Erythroblast (primary cell): ENCODE data around the gene SHD.

ENCODE experiments used
- DNase-seq, 2 experiments: peaks; one replicate each; lab custom pipeline; 2025; lab: John Stamatoyannopoulos, UW
- GATA1 ChIP-seq: IDR thresholded peaks from 2 replicates; pipeline ENCODE4 v1.6.1; 2011; ENCODE audit warnings: low read depth, mild to moderate bottlenecking, control low read depth, low read length, moderate library complexity
- POLR2A ChIP-seq: IDR thresholded peaks from 2 replicates; pipeline ENCODE4 v1.6.1; 2011; ENCODE audit warnings: mild to moderate bottlenecking, low read length

SHD gene

DNA sequence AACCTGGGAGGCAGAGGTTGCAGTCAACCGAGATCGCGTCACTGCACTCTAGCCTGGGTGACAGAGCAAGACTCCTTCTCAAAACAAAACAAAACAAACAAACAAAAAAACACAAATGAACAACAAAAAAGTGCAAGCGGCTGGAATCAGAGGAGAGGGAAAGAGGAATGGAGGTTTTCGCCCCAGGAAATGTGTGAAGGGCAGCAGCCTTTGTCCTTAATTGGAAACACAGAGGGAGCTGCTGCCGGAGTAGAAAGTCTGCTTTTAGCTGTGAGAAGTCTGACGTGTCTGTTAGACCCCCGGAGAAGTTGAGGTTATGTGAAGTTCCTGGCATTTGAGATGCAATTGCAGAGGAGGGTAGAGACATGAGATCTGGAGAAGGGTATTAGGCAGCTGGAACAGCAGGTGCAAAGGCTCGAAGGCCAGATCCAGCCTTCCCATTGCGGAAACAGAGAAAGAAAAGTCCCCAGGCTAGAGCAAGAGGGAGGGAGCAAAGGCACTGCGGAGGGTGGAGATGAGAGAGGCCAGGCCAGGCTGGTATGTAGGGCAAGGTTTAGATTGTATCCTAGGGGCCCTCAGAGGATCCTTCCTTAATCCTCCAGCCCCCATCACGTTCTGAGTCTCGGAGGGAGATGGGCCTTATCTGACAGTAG lies 22.6 kb downstream of the SHD start:
- DNase-seq = no peak
- TF ChIP-seq GATA1 (no peak), POLR2A (no peak)

GRCh38 chr19:4302243-4302640 lies 23.2 kb downstream of the SHD start, which contains the start of gene TMIGD2:
Gene TMIGD2, minus strand, starts transcription at chr19:4302389. Its CDS starts 4 bp downstream, at chr19:4302385.
- no peak for DNase-seq
- TF ChIP-seq POLR2A (no peak), GATA1 (no peak)

DNA sequence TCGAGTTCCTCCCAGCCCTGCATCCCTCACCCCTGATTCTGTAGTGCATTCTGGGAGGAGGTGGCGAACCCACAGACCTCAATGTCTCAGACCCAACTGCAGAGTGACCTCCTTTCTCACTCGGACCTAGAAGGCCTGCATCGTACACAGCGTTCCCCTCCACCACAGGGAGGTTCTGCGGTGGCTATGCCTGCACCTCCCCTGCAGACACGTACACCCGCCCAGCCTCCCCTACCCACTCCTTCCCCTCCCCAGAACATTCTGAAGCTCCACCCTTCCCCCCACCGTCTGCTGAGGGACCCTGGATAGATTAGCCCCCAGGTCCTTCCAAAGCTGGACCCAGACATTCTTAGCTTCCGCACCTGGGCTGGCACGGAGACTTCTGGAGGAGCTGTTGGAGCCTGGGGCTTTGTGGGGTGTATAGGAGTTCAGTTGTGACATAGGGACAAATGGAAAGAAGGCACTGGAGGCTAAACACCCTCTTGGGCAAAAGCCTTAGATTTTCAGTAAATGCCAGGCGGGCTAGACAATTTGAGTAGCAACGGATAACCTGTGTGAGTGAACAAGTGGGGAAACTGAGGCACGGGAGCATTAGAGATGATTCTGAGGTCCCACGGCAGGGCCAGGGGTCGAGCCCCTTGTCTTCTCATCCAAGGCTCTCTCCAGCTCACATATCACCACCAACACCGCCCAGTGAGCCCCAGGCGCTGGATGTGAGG lies 24.9 kb downstream of the SHD start:
- no peak for DNase-seq
- TF ChIP-seq GATA1 (no peak), POLR2A (no peak)

- TF ChIP-seq POLR2A (no peak), GATA1 (no peak)
- DNase-seq = peak; percentile 61 to 63
Observed at GRCh38 chr19:4304538-4305256, 25.6 kb downstream of the SHD start, which contains the start of gene FSD1. Gene FSD1, plus strand, starts transcription at chr19:4304598. Its CDS starts 149 bp downstream, at chr19:4304747.

DNA sequence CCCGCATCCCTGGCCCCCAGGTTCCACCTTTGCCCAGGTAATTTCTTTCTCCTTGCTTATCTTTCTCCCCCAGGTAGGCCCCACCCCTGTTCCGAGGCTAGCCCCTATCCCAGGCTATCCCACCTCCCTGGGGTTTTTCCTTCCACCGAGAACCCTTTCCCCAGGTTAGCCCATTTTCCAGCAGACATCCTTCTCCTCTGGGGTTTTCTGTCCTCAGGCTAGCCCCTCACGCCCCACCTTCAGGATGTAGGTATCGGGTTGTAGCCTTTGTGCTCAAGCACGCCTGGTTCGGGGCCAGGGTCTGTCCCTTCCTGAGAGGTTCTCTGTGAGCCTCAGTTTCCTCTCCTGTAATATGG lies 26.2 kb downstream of the SHD start:
- no peak for DNase-seq
- TF ChIP-seq POLR2A (no peak), GATA1 (no peak)

DNA sequence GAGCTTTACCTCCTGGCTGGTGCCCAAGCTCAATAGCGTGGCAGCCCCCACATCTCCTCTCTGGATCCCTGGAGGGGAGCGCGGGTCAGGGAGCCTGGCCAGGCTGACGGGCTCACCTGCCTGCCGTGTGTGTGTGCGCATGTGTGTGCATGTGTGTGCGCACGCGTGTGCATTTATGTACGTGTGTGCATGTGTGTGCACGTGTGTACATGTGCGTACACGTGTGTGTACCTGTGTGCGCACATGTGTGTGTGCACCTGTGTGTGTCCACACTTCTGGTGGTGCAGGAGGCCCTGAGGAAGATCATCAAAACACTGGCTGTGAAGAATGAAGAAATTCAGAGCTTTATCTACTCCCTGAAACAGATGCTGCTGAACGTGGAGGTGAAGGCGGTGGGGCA lies 26.6 kb downstream of the SHD start:
- TF ChIP-seq GATA1 = no peak
- no peak for TF ChIP-seq POLR2A
- DNase-seq = no peak

DNA sequence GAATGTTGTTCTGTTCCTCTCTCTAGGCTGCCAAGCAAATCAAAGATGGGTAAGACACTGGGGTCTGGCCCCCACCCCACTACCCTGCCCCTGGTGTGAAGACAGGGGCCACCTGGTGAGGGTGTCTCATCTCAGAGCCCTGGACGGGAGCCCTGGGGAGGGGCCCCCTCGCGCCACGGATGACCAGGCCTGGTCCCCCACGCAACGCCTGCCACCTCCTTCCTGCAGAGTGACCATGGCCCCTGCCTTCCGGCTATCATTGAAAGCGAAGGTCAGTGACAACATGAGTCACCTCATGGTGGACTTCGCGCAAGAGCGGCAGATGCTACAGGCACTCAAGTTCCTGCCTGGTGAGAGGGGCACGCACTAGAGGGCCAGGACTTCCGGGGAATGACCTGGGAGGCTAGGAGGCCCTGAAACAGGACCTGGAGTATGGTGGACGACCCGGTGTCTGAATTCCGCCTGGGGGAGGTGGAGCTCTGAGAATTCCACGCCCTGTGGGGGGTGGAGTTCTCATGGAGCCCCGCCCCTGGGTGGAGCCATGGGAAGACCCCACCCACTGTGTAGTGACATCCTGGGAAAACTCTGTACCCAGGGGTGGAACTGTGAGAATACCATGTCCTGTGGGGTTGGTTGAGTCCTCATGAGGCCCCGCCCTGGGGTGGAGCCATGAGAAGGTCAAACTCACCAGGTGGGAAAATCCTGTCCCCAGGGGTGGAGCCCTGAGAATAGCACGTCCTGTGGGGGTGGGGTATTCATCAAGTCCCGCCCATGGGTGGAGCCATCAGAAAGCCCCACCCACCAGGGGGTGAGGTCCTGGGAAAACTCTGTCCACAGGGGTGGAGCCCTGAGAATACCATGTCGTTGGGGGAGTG lies 31.4 kb downstream of the SHD start:
- TF ChIP-seq GATA1 (no peak), POLR2A (no peak)
- DNase-seq = no peak

- TF ChIP-seq GATA1 (no peak), POLR2A (no peak)
- no peak for DNase-seq
Observed at GRCh38 chr19:4313847-4314490, 34.9 kb downstream of the SHD start.

GRCh38 chr19:4316956-4317355 lies 37.9 kb downstream of the SHD start:
- TF ChIP-seq GATA1 = no peak
- TF ChIP-seq POLR2A = no peak
- no peak for DNase-seq

GRCh38 chr19:4318460-4318859 lies 39.4 kb downstream of the SHD start:
- TF ChIP-seq POLR2A (no peak), GATA1 (no peak)

DNA sequence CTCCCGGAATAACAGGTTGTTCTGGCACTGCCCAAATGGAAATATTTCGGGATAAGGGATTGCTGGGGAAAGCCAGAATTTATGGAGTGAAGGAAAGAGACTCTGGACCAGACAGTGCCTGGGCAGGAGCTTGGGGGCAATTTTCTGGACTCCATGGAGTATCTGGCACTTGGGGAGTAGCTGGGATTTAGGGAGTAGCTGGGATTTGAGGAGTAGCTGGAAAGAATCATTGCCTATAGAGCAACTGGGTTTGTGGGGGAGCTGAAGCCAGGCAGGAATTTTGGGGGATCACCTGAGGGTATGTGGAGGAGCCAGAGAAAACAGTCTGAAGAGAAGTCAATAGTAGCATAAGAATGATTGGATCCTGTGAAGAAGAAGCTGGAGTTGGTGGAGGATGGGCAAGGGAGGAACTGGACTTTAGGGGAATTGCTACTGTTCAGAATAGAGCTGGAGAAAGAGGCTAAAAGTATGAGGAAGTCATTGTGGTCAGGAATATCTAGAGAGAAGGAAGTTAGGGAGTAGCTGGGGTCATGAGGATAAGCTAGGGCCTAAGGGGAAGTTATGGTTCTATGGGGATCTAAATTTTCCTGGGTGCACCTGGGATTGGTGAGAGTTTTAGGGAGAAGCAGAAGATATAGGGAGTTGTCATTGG lies 40.1 kb downstream of the SHD start:
- no peak for DNase-seq
- no peak for TF ChIP-seq POLR2A
- TF ChIP-seq GATA1 = no peak

More at GRCh38 chr19:4318460-4318859, 39.4 kb downstream of the SHD start:
- DNase-seq = no peak

DNA sequence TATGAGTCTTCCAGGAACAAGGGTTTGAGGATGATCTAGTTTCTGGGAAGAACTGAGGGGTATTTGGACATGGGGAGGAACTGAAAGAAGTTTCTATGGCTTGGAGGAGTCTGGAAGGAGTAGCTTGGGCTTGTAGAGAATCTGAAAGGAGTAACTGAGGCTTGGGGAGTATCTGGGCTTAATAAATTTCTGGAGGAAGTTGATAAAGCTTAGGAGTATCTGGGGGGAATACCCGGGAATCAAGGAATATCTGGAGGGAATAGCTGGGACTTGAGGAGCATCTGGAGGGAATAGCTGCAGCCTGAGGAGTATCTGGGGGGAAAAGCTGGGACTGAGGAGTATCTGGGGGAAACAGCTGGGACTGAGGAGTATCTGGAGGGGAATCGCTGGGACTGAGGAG lies 41.4 kb downstream of the SHD start:
- TF ChIP-seq GATA1 (no peak), POLR2A (no peak)

More for the DNA sequence above, 41.4 kb downstream of the SHD start:
- DNase-seq = no peak
